Esophagus squamous epithelium (tissue), 5 donors: Measurements from ENCODE around the gene KDM4C. TPM values are rescaled to one million over a fixed set of nuclear protein-coding genes. Genes with fewer than 3 reads are reported as not detected.

ENCODE experiments used
- DNase-seq: peaks from one replicate; lab custom pipeline; 2025; lab: John Stamatoyannopoulos, UW
- H3K27ac ChIP-seq, 4 donors: fragments of 200-600 bp; sonication (generic); one replicate each; pipeline ENCODE4 v1.5.1; 2016 to 2019; ENCODE audit warnings: mild to moderate bottlenecking in 1 of 4
- H3K27me3 ChIP-seq, 4 donors: fragments of 200-600 bp; sonication (generic); 1 replicate in 3 of 4; 2 replicates in 1 of 4; pipeline versions ENCODE4 v1.5.1 to v1.6.0; 2017 to 2021; ENCODE audit warnings: antibody characterized with exemption in 1 of 4
- H3K36me3 ChIP-seq, 3 donors: fragments of 200-600 bp; sonication (generic); one replicate each; pipeline ENCODE4 v1.5.1; 2016 to 2019
- H3K4me1 ChIP-seq, 3 donors: fragments of 200-600 bp; sonication (generic); one replicate each; pipeline ENCODE4 v1.5.1; 2017 to 2019
- H3K4me3 ChIP-seq, 4 donors: fragments of 200-600 bp; sonication (generic); 1 replicate in 3 of 4; 2 replicates in 1 of 4; pipeline ENCODE4 v1.5.1; 2016 to 2019; ENCODE audit warnings: mild to moderate bottlenecking in 2 of 4, moderate library complexity in 1 of 4
- H3K9me3 ChIP-seq, 3 donors: fragments of 200-600 bp; sonication (generic); one replicate each; pipeline ENCODE4 v1.5.1; 2016 to 2019
- CTCF ChIP-seq, 6 experiments: fragments of 450-650 bp in 4 of 6; fragments of 200-600 bp in 2 of 6; sonication (generic) in 2 of 6; IDR thresholded peaks; one replicate each; pipeline ENCODE4 v1.5.1; 2016 to 2019; ENCODE audit warnings: antibody characterized with exemption in 6 of 6, mild to moderate bottlenecking in 4 of 6, moderate library complexity in 4 of 6
- POLR2A ChIP-seq, 4 donors: fragments of 450-650 bp; IDR thresholded peaks; one replicate each; pipeline ENCODE4 v1.6.1; 2017; ENCODE audit warnings: antibody characterized with exemption in 4 of 4, mild to moderate bottlenecking in 4 of 4, moderate library complexity in 3 of 4
- WGBS, 2 donors: methylation state at CpG; one replicate each; pipeline ENCODE4 v1.1.5; 2018; 5-methylcytosine and 5-hydroxymethylcytosine counted together
- intact Hi-C: fragments of 100-400 bp; cut with DNase I; formaldehyde crosslinking; loops from one replicate; pipeline ENCODE4 v1.15.0; 2022
- total RNA-seq, 4 donors: library from RNA; depleted of rRNA; stranded (reverse); fragments of >200 nt; gene quantifications; one replicate each; pipeline ENCODE4 v1.1.0, GENCODE V29; 2016
- donor health status: DM: yes; HTN: yes; CAD: no.

Gene KDM4C
- total RNA-seq, 4 donors from 2014 or later, result 12.5 to 43.9 (median 22.9) TPM

- DNase-seq, result no peak
- Histone ChIP-seq H3K36me3 (peaks cover 0 to 11% (median 0%) of the 10 kb centered on the region in 3 donors), H3K27ac (no peak overlapping the region), H3K27me3 (no peaks in the 10 kb centered on the region), H3K4me1 (peaks cover 0 to 5% (median 0%) of the 10 kb centered on the region in 3 donors), H3K9me3 (no peaks in the 10 kb centered on the region), H3K4me3 (no peak overlapping the region)
- intact Hi-C loops, result no loop called here
- TF ChIP-seq CTCF (IDR thresholded peaks at IDR 0.05) (no peak), POLR2A (IDR thresholded peaks at IDR 0.05) (no peak)
- 53 to 62% methylated on average over 3 of the region's 3 CpGs for WGBS, 2 donors
These were observed 166.4 kb downstream of the KDM4C start for GRCh38 chr9:6924149-6924548.

- intact Hi-C loops, result no loop called here
- DNase-seq, result no peak
- no peak for TF ChIP-seq CTCF (IDR thresholded peaks at IDR 0.05)
- no peak for TF ChIP-seq POLR2A (IDR thresholded peaks at IDR 0.05)
- no peak overlapping the region for H3K4me3 ChIP-seq
- H3K36me3 ChIP-seq, result peaks cover 0 to 11% (median 0%) of the 10 kb centered on the region in 3 donors
- H3K27me3 ChIP-seq, result no peaks in the 10 kb centered on the region
- no peak overlapping the region for H3K27ac ChIP-seq
- 90 to 94% methylated on average over 8 of the region's 8 CpGs for WGBS, 2 donors
- peaks cover 0 to 5% (median 0%) of the 10 kb centered on the region in 3 donors for H3K4me1 ChIP-seq
- H3K9me3 ChIP-seq, result no peaks in the 10 kb centered on the region
These were observed 167.3 kb downstream of the KDM4C start for GRCh38 chr9:6924988-6925563.

- Histone ChIP-seq H3K4me3 (no peak overlapping the region), H3K4me1 (peaks cover 0 to 5% (median 0%) of the 10 kb centered on the region in 3 donors), H3K27ac (no peak overlapping the region), H3K36me3 (peaks cover 0 to 11% (median 0%) of the 10 kb centered on the region in 3 donors), H3K9me3 (no peaks in the 10 kb centered on the region), H3K27me3 (no peaks in the 10 kb centered on the region)
- DNase-seq, result no peak
- intact Hi-C loops, result no loop called here
- WGBS, 2 donors, result 93 to 94% methylated on average over 12 of the region's 12 CpGs
- no peak for TF ChIP-seq POLR2A (IDR thresholded peaks at IDR 0.05)
- TF ChIP-seq CTCF (IDR thresholded peaks at IDR 0.05), result no peak
These were observed 168.1 kb downstream of the KDM4C start for GRCh38 chr9:6925836-6926235.

- H3K4me3 ChIP-seq, result no peak overlapping the region
- DNase-seq, result no peak
- H3K27me3 ChIP-seq, result no peaks in the 10 kb centered on the region
- intact Hi-C loops, result no loop called here
- no peak overlapping the region for H3K27ac ChIP-seq
- peaks cover 0 to 5% (median 0%) of the 10 kb centered on the region in 3 donors for H3K36me3 ChIP-seq
- no peak for TF ChIP-seq CTCF (IDR thresholded peaks at IDR 0.05)
- TF ChIP-seq POLR2A (IDR thresholded peaks at IDR 0.05), result no peak
- 83 to 93% methylated on average over 4 of the region's 4 CpGs for WGBS, 2 donors
- H3K9me3 ChIP-seq, result no peaks in the 10 kb centered on the region
- peaks cover 0 to 5% (median 0%) of the 10 kb centered on the region in 3 donors for H3K4me1 ChIP-seq
These were observed 168.7 kb downstream of the KDM4C start for GRCh38 chr9:6926436-6926835.

- WGBS, 2 donors, result 80 to 84% methylated on average over 1 of the region's 1 CpG
- no peak for TF ChIP-seq CTCF (IDR thresholded peaks at IDR 0.05)
- no peak for TF ChIP-seq POLR2A (IDR thresholded peaks at IDR 0.05)
- DNase-seq, result no peak
- H3K27ac ChIP-seq, result no peak overlapping the region
- peaks cover 0 to 5% (median 0%) of the 10 kb centered on the region in 3 donors for H3K4me1 ChIP-seq
- no peaks in the 10 kb centered on the region for H3K9me3 ChIP-seq
- intact Hi-C loops, result no loop called here
- no peaks in the 10 kb centered on the region for H3K36me3 ChIP-seq
- H3K27me3 ChIP-seq, result no peaks in the 10 kb centered on the region
- no peak overlapping the region for H3K4me3 ChIP-seq
These were observed 170.1 kb downstream of the KDM4C start for GRCh38 chr9:6927838-6928237.
